HG02943 (cell line): ENCODE measurements around the gene TMEM123.

Experiments used
- ATAC-seq: cut with Tn5 transposase; IDR thresholded peaks from one replicate; pipeline ENCODE4 v1.9.1; 2021; ENCODE audit warnings: mild to moderate bottlenecking, low read depth, moderate library complexity; ENCODE audit not compliant: unreplicated experiment

TMEM123 gene

DNA sequence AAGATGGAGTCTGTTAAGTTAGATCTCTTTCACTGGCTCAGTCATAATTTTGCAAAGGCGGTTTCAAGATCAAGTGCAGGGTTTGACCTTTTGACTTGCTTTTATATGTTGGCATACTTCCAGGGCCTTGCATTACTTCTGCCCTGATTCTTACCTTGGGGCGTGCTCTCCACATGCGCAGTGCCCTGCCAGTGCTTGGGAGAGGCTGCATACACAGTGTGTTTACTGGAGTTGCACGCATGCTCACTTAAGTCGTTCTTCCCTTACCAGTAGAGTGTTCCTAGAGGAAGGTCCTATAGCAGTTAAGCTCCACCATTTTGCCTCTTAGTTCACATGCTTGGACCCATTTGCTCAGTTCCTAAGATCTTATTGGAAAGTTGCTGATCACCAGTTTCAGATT is 21.0 kb upstream of the TMEM123 start:
- ATAC-seq = no peak

GRCh38 chr11:102472127-102472526 is 19.6 kb upstream of the TMEM123 start:
- ATAC-seq = no peak

DNA sequence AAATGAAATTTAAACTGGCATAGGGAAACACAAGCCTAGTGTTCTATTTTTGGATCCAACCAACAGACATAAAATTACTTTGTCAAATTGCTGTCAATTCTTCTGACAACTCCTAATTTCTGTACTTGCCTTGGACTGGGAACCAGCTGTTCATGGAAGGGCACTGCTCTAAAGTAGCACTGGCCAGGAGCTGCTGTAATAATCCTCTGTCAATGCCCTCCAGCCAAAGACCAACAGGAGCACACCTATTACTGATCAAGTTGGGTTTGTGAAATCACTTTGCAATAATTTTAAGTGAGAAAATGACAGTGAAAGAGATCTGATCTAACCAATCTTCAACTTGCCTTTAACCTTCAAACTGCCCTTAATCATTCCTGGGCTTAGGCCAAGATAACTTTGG is 18.9 kb upstream of the TMEM123 start:
- no peak for ATAC-seq

DNA sequence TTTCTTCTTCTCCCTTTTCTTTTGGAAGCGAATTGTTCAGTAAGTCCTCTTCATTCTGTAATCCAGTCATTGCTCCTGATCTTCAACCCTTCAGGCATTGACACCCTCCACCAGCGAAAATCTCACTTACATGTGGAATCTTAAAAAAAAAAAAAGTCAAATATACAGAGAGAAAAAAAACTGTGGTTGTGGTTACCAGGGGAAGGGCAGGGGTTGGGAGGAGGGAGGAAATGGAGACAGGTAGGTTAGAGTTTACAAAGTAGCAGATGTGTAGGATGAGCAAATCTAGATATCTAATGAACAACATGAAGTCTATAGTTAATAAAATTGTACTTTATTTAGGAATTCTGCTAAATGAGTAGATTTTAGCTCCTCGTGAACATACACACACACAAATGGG is 17.7 kb upstream of the TMEM123 start:
- ATAC-seq = no peak

GRCh38 chr11:102469196-102469821 is 16.7 kb upstream of the TMEM123 start:
- ATAC-seq = no peak

DNA sequence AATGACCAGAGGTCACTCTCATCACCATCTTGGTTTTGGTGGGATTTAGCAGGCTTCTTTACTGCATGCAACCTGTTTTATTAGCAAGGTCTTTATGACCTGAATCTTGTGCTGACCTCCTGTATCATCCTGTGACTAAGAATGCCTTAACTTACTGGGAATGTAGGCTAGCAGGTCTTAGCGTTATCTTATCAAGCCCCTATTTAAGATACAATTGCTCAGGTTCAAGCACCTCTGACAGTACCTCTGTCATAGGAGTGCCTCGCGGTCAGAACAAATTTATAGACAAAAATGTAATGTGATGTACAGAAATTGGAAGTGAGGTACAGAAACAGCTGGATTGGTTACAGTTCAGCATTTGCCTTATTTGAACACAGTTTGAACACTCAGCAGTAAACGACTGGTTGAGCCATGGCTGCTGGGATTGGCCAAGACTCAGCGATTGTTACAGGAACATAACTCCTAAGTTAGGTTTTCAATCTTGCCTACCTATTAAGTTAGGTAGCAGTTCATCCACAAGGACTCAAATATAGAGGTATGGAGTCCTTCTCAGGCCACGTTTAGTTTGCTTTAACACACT is 16.1 kb upstream of the TMEM123 start:
- ATAC-seq = no peak

GRCh38 chr11:102467853-102468580 is 15.5 kb upstream of the TMEM123 start:
- ATAC-seq = no peak

- no peak for ATAC-seq
Observed at GRCh38 chr11:102467080-102467708, 14.6 kb upstream of the TMEM123 start.

DNA sequence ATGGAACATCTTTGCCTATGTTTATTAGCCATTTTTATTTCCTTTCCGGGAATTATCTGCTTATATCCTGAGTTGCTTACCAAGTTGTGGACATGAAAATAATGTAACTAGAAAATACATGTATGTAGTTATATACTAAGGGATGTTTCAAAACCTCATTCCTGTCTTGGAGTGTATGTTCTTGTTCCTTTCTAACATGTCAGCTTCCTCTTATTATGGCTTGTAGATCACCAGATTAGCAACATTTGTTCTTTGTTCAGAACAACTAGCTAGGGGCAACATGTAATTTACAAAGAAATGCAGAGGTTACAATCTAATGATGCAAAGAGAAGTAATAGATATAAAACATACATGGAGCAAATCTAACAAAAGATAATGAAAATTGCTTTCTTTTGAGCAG is 13.1 kb upstream of the TMEM123 start:
- no peak for ATAC-seq

- no peak for ATAC-seq
Observed at GRCh38 chr11:102464859-102465500, 12.4 kb upstream of the TMEM123 start.

DNA sequence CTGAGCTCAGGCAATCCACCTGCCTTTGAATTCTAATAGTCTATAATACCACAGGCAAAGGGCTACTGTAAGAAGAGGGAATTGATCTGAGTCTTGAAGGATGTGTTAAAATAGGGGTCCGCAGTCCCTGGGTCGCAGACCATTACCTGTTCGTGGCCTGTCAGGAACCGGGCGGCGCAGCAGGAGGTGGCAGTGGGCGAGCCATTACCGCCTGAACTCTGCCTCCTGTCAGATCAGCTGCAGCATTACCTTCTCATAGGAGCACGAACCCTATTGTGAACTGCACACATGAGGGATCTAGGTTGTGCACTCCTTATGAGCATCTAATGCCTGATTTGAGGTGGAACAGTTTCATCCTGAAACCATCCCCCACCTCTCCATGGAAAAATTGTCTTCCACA is 11.5 kb upstream of the TMEM123 start:
- no peak for ATAC-seq

- no peak for ATAC-seq
Observed at GRCh38 chr11:102462610-102463009, 10.0 kb upstream of the TMEM123 start.

DNA sequence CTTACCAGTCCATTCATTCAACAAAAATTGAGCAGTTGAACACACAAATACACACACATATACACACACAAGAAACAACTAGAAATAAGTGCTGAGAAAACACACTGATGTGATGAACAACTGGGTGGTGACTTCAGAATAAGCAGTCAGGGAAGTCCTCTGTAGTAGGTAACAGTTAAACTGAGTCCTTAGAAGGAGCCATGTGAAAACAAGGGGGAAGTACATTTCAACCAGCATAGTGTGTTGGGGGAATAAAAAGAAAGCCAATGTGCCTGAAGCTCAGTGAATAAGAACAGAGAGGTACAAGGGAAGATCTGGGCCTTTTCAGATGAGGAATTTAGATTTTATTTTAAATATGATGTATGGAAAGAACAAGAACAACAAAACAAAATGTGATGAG is 6.8 kb upstream of the TMEM123 start:
- ATAC-seq = no peak

DNA sequence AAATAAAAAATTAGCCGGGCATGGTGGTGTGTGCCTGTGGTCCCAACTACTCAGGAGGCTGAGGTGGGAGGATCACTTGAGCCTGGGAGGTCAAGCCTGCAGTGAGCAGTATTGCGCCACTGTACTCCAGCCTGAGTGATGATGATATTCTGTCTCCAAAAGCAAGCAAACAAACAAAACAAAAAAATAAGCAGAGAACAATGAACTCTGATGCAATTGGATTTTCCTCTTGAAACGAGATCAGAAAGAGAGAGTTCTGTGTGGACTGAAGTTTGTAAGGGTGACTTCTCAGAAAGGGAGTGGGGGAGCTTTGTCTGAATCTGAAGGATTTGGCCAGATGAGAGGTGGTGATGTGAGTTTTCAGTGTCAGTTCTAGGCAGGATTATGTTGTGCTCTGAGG is 6.0 kb upstream of the TMEM123 start:
- no peak for ATAC-seq

GRCh38 chr11:102457865-102458264 is 5.3 kb upstream of the TMEM123 start:
- no peak for ATAC-seq

- no peak for ATAC-seq
Observed at GRCh38 chr11:102457056-102457677, 4.6 kb upstream of the TMEM123 start.

DNA sequence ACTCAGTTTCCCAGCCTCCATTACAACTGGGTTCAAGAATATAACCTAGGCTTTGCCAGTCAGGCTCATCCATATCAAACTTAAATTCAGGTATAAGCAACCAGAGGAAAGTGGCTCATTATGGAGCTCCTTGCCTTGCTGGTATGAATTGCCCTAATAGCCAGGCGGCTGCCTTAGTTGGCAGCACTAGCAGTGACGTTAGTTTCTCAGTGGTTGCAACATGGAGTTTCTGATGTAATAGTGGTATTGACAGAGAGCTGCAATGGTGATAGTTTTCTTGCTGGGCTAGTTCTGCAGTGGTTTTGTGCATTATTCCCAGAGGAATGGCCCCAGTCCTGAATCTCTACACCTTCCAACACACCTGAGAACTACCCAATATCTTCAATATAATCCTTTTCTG is 3.8 kb upstream of the TMEM123 start:
- no peak for ATAC-seq

DNA sequence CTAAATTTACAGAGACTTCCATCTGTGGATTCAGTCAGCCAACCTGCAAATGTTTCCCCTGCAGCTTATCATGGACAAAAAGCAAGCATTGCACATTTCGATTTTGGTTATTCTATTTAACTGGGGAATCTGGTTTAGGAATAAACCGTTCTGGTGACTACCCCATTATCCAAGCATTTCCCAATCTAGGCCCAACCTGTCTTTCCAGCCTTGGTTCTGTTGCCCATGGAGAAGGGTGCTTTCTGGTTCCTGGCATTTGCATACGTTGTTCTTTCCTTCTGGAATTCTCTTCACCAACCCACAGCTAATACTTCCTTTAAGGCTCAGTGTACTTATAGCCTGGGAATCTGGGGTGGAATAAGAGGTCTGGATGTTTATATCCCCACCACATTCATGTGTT is 1.4 kb upstream of the TMEM123 start:
- no peak for ATAC-seq

DNA sequence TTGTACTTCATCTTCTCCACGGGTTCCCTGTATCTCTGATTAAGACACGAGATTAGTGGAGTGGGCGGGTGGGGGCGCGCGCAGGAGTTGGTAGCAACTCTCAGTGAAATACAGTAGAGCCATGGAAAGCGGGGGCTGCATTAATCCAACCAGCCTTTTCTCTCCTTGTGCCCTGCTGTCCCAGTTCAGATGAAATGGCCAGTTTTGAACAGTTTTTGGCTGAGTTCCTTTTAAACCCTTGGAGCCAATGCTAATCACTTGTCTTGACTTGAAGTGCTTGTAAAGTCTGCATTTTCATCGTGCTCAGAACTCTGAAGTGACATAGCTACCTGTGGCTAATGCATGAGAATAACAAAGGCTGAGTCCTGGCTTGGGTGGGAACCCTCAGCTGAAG is 734 bp upstream of the TMEM123 start:
- ATAC-seq = no peak

DNA sequence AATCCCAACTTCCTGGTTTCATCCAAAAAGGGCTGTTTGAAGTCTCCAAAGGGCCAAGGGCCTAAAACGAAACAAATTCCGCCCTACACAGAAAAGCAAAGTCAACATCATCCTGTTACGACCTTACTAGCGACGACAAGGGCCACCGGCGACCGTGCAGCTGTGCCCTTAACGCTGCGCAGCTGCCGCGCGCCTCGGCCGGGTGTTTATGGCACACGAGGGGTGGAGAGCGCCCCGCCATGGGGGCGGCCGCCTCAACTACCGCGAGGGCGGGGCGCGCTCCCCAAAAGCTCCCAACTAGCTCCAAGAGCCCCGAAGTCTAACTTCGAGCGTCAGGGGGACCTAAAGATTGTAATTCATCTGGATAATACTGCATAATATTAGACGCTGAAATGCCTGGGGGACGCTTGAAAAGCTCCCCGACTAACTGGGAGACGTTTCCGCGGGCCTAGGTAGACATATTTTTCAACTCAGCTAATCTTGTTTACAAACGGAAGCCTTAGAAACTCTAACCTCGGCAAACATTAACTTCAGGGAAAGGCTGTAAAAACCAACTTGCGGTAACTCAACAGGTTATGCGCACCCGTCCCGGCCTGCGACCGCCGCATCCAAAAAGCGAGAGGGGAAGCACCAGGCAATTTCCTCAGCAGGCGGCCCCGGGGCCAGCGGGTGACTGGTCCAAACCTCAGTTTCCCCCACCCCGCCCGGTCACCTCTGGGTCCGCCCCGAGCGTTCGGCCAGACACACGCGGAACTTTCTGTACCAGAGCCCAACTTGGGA is 694 bp downstream of the TMEM123 start:
- peak; percentile 56 for ATAC-seq
